Transverse colon (tissue), 4 donors: ENCODE results near the gene TRPM3.

Experiments used
- CTCF ChIP-seq, 5 experiments: fragments of 200-600 bp in 3 of 5; fragments of 450-650 bp in 2 of 5; sonication (generic) in 3 of 5; IDR thresholded peaks; 1 replicate in 2 of 5; 2 replicates in 3 of 5; pipeline ENCODE4 v1.5.1; 2016 to 2017; ENCODE audit warnings: antibody characterized with exemption in 5 of 5, inconsistent platforms in 3 of 5, mild to moderate bottlenecking in 2 of 5, moderate library complexity in 1 of 5
- EP300 ChIP-seq: sonication (generic); formaldehyde crosslinking; IDR thresholded peaks from one replicate; pipeline ENCODE4 v1.6.1; 2017; ENCODE audit warnings: antibody characterized with exemption, low read depth
- POLR2A ChIP-seq: fragments of 450-650 bp; IDR thresholded peaks from one replicate; pipeline ENCODE4 v1.6.1; 2016; ENCODE audit warnings: antibody characterized with exemption, mild to moderate bottlenecking, moderate library complexity
- POLR2AphosphoS5 ChIP-seq, 3 donors: sonication (generic); formaldehyde crosslinking; IDR thresholded peaks; one replicate each; pipeline ENCODE4 v1.6.1; 2016; ENCODE audit warnings: antibody characterized with exemption in 3 of 3

- no peak for TF ChIP-seq POLR2A
- peak; percentile 38 to 56 (median 53) for TF ChIP-seq CTCF (IDR thresholded peaks at IDR 0.05)
- no peak for TF ChIP-seq EP300
- no peak for TF ChIP-seq POLR2AphosphoS5 (IDR thresholded peaks at IDR 0.05)
These were observed 481.3 kb downstream of the TRPM3 start for GRCh38 chr9:70639853-70640814.
